HG03045 (cell line): ENCODE data around the gene GAPVD1.
"Not testable (repeated sequence)": the region's sequence is repeated elsewhere in the genome, so short reads cannot be mapped to it uniquely, and the experiment has no call there.

Source experiments
- ATAC-seq: cut with Tn5 transposase; IDR thresholded peaks from one replicate; pipeline ENCODE4 v1.9.1; 2021; ENCODE audit warnings: mild to moderate bottlenecking, moderate library complexity; ENCODE audit not compliant: unreplicated experiment

GAPVD1 gene

DNA sequence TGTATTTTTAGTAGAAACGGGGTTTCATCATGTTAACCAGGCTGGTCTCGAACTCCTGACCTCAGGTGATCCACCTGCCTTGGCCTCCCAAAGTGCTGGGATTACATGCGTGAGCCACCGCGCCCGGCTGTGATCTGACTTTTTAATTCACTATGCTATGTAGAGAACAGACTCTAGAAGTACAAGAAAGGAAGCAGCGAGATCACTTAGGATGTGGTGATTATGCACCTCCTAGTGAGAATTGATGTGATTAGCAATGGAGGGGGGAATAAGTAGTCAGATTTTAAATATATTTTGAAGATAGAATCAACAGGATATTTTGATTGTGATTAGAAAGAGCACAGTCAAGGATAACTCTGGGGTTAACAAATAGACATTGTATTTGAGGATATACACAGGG is 36.3 kb downstream of the GAPVD1 start:
- ATAC-seq, result no peak

DNA sequence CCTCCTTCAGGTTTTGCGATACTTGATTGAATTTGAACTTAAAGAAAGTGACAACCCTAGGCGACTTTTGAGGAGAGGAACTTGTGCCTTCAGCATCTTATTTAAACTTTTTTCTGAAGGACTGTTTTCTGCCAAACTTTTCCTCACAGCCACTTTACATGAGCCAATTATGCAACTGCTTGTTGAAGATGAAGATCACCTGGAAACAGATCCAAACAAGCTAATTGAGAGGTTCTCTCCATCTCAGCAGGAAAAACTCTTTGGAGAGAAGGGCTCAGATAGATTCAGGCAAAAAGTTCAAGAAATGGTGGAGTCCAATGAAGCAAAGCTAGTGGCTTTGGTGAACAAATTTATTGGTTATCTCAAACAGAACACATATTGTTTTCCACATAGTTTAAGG is 40.6 kb downstream of the GAPVD1 start:
- ATAC-seq, result no peak

GRCh38 chr9:125304273-125304672 is 42.6 kb downstream of the GAPVD1 start:
- no peak for ATAC-seq

GRCh38 chr9:125312411-125312810 is 50.8 kb downstream of the GAPVD1 start:
- ATAC-seq, result no peak

DNA sequence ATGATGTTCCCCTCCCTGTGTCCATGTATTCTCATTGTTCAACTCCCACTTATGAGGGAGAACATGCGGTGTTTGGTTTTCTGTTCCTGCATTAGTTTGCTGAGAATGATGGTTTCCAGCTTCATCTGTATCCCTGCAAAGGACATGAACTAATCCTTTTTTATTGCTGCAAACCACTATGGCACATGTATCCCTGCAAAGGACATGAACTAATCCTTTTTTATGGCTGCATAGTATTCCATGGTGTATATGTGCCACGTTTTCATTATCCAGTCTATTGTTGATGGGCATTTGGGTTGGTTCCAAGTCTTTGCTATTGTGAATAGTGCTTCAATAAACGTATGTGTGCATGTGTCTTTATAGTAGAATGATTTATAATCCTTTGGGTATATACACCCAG is 54.7 kb downstream of the GAPVD1 start:
- ATAC-seq, result not testable (repeated sequence)

DNA sequence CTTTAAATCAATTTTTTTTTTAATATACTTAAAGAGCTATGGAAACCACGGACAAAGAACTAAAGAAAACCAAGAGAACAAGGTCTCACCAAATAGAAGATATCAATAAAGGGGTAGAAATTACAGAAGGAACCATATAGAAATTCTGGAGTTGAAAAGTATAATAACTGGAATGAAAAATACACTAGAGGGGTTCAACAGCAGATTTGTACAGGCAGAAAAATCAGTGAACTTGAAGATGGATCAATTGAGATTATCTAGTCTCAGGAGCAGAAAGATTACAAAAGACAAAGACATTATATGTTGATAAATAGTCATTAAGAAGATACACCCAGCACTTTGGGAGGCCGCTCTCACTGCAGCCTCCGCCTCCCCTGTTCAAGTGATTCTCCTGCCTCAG is 56.1 kb downstream of the GAPVD1 start:
- no peak for ATAC-seq

GRCh38 chr9:125321496-125321895 is 59.9 kb downstream of the GAPVD1 start:
- no peak for ATAC-seq

DNA sequence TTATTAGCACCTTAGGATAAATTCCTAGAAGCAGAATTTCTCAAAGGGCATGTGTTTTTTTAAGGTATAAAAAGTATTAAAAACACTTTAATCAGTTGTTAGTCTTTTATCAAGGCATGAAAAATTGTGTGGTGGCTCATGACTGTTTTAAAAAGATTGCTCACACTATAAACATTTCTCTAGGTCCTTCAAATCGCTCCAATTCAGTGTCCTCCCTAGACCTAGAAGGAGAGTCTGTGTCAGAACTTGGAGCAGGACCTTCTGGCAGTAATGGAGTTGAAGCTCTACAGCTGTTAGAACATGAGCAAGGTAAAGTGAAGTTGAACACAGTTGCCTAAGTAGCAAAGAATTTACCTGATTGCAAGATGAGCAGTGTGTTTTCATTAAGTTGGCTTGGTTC is 62.0 kb downstream of the GAPVD1 start:
- ATAC-seq, result no peak

- no peak for ATAC-seq
Measured at GRCh38 chr9:125325826-125326225, 64.2 kb downstream of the GAPVD1 start.

DNA sequence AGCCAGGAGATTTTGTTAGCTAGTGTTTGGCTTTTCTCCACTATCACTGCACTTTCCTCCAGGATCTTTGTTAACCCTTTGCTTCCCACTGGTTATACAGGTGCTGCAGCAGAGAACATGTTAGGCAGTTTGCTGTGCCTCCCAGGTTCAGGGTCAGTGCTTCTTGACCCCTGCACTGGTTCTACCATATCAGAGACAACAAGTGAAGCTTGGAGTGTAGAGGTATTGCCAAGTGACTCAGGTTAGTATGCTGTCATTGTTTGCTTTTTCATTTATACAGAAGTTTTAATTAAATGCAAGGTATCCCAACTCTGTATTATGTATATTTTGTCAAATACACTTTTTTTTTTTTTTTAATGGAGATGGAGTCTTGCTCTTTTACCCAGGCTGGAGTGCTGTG is 68.4 kb downstream of the GAPVD1 start:
- no peak for ATAC-seq

- no peak for ATAC-seq
Measured at GRCh38 chr9:125330587-125330986, 69.0 kb downstream of the GAPVD1 start.

GRCh38 chr9:125332527-125332926 is 70.9 kb downstream of the GAPVD1 start:
- ATAC-seq, result peak; percentile 56

GRCh38 chr9:125337236-125337635 is 75.6 kb downstream of the GAPVD1 start:
- ATAC-seq, result no peak

DNA sequence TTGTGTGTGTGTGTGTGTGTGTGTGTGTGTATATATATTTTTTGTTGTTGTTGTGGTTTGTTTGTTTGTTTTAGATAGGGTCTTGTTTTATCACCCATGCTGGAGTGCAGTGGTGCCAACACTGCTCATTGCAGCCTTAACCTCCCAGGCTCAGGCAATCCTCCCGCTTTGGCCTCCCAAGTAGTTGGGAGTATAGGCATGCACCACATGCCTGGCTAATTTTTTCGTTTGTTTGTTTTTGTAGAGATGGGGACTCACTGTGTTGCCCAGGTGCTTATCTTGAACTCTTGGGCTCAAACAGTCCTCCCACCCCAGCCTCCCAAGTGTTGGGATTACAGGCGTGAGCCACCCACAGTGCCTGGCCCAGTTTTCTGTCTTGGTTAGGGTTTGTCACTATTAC is 77.3 kb downstream of the GAPVD1 start:
- ATAC-seq, result no peak

- ATAC-seq, result no peak
Measured at GRCh38 chr9:125341566-125341965, 79.9 kb downstream of the GAPVD1 start.

DNA sequence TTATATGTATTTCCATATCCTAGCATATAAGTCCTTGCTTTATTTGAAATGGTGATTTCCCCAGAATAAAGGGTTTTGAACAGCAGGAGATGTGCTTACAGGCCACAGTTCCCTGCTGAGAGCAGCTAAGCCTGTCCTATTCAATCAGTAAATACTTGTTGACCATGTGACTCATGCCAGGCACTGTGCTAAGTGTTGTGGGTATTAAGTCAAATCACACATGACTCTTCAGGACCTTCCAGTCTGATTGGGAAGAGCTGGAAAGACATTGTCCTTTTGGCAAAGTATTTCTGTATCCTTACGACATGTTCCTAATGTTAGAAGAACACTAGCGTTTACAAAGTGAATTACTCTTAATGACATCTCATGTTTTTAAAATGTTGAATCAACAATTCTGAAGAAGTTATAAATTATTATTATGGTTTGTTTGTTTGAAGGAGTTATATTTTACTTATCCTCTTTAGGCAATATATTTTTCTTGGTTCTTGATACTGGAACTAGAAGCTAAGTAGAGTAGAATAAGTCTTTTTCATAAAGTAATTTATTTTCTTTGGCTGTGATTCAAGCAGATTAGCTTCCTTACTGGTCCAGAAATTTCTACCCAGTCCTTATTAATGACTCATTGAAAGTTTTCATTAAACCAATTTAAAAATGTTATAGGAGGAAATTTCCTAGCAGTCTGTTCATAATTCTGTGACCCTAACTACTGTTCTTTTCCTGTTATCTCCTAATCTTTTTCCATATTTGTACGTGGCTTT is 82.1 kb downstream of the GAPVD1 start:
- ATAC-seq, result no peak

DNA sequence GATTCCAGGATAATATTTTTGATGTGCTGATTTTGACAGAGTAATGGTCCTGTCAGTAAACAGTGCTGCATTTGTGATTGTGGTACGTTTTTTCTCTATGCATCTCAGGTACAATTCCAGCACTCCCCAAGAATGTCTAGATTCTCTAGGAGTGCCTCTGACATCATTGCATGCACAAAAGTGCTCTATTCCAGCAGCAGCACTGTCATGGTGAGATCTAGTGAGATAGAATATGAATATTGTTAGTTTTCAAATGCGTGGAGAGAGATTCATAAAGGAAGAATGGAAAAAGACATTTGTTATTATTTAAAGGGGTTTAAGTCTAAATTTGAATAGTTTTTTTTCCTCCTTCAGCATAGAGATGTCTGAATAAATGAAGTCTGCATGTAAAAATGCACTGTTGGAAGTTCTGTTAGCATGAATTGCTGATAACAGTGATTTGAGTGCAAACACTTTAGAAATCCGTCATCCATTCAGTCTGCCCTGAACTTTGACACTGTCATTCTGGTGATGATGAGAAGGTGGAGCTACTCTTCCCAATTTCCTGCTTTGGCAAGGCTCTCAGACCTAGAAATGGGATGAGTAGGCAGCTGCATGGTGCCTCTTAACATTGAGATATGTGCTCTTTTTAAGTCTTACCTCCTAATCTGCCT is 84.6 kb downstream of the GAPVD1 start:
- no peak for ATAC-seq

GRCh38 chr9:125355601-125356000 is 94.0 kb downstream of the GAPVD1 start:
- ATAC-seq, result no peak

DNA sequence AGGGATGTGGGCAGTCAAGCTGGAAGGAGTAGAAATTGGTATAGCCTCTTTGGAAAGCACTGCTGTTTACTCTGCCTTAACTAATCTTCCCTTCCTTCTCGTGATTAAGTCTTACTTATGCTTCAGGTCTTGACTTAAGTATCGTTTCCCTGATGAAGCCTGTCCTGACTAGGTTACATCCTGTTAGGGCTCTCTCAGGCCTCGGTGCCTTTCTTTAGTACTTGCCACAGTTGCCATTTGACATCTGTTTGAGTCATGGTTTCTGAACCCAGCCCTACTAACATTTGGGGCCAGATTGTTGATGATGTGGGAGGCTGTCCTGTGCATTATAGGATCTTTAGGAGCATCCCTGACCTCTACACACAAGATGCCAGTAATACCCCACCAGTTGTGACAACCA is 94.4 kb downstream of the GAPVD1 start:
- ATAC-seq, result no peak

DNA sequence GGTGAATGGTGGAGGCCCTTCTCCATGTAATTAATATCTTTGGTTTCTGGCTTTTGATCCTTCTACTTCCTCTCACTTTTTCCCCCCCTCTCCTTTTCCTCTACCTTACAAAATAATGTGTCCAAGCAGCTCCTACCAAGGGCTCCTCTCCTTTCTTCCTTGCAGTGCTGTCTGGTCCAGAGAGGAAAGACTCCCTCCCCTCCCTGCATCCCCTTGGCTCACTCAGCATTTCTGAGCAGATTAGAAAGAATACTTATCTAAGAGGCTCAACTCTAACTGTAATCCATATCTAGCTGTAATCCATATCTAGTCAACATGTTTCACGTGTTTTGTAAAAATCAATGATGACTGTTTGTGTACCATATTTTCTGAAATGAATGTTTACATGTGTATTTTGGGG is 97.4 kb downstream of the GAPVD1 start:
- no peak for ATAC-seq

GRCh38 chr9:125360601-125361000 is 99.0 kb downstream of the GAPVD1 start:
- no peak for ATAC-seq

DNA sequence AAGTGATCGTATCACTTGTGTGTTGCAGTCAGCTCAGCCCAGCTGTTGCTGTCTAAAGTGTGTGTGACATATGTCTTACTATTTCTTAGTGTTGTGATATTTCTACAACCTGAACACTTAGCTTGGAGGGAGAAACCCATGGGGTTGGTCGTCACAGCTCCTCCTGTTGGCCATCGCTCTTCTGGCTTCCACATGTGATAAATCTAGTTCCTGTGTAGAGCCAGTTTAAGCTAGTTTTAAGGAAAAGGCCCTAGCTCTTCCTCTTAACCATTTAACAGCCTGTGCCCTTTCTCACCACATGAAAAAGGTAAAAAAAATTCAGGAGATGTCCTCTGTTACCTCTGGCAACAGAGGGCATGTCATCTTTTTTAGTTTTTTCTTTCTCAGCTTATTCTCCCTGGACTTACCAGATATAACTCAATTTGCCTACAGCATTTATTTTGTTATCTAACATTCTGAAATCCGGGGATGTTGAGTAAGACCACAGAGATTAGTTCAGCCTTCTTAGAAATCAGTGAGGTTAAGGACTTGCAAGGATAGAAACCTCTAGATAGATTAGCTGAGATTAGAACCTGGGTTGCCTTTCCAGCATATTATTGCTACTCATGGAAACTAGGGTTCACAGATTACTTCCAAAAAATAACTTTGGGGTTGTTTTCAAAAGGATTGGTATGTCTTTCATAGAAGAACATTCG is 100.4 kb downstream of the GAPVD1 start:
- ATAC-seq, result no peak
